Measurements from ENCODE around the gene MTHFSD.

MTHFSD gene, protein sequence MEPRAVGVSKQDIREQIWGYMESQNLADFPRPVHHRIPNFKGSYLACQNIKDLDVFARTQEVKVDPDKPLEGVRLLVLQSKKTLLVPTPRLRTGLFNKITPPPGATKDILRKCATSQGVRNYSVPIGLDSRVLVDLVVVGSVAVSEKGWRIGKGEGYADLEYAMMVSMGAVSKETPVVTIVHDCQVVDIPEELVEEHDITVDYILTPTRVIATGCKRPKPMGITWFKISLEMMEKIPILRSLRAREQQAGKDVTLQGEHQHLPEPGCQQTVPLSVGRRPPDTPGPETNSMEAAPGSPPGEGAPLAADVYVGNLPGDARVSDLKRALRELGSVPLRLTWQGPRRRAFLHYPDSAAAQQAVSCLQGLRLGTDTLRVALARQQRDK

DNA sequence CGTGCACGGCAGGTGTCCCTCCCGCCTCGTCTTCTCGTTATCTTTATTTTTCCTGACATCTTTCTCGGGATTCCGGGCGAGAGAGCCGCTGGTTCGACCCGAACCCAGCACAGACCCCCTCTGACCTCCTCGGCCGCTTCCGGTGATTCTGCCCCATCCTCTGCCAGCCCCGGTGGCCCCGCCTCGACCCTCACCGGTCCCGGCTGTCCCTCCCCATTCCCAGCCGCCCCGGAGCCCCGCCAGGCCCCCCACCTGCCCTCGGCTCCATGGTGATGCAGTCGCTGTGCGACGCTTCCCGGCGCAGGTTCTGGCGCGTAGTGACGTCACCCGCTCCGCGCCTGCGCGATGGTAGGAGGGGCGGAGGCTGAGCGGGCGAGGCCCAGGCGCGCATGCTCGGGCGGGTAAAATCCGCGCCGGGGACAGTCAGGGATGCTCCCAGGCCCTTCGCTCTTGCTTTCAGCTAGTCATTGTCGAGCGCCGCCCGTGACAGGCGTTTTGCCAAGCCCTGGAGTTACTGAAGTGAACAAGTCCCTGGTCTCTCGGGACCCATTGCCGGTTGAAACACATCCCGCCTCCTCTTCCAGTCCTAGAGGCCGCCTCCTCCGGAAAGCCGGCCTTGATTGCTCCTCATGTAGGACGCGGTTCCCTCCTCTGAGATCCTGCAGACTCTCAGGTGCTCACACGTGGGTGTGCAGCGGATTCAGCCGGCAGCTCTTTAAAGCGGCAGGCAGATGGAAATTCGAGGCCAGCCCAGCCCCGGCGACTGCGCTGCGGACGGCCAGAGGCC is at the start of gene MTHFSD:
Gene MTHFSD (minus strand): TSS at position 319 of the 787 bp plus-strand sequence. CDS start 51 bp downstream, at position 268.
- Histone ChIP-seq H3K27me3 (peaks cover 42% of the 10 kb centered on the region), H3K4me3 (ENCODE audit: low read depth in 1 of 2, low read length in 1 of 2) (peak within 1 kb of the TSS; percentile 82 to 95), H3K27ac (peak within 1 kb of the TSS; percentile 75), H3K4me1 (ENCODE audit: control insufficient read depth in 1 of 2, insufficient read depth in 1 of 2, low read depth in 1 of 2, low read length in 1 of 2) (peaks cover 13 to 16% of the 10 kb centered on the region in 2 experiments), H3K9me3 (no peaks in the 10 kb centered on the region), H3K36me3 (peaks cover 20% of the 10 kb centered on the region)
- TF ChIP-seq, protein P1, sequence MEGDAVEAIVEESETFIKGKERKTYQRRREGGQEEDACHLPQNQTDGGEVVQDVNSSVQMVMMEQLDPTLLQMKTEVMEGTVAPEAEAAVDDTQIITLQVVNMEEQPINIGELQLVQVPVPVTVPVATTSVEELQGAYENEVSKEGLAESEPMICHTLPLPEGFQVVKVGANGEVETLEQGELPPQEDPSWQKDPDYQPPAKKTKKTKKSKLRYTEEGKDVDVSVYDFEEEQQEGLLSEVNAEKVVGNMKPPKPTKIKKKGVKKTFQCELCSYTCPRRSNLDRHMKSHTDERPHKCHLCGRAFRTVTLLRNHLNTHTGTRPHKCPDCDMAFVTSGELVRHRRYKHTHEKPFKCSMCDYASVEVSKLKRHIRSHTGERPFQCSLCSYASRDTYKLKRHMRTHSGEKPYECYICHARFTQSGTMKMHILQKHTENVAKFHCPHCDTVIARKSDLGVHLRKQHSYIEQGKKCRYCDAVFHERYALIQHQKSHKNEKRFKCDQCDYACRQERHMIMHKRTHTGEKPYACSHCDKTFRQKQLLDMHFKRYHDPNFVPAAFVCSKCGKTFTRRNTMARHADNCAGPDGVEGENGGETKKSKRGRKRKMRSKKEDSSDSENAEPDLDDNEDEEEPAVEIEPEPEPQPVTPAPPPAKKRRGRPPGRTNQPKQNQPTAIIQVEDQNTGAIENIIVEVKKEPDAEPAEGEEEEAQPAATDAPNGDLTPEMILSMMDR (IDR thresholded peaks at IDR 0.05) = peak; percentile 26

DNA sequence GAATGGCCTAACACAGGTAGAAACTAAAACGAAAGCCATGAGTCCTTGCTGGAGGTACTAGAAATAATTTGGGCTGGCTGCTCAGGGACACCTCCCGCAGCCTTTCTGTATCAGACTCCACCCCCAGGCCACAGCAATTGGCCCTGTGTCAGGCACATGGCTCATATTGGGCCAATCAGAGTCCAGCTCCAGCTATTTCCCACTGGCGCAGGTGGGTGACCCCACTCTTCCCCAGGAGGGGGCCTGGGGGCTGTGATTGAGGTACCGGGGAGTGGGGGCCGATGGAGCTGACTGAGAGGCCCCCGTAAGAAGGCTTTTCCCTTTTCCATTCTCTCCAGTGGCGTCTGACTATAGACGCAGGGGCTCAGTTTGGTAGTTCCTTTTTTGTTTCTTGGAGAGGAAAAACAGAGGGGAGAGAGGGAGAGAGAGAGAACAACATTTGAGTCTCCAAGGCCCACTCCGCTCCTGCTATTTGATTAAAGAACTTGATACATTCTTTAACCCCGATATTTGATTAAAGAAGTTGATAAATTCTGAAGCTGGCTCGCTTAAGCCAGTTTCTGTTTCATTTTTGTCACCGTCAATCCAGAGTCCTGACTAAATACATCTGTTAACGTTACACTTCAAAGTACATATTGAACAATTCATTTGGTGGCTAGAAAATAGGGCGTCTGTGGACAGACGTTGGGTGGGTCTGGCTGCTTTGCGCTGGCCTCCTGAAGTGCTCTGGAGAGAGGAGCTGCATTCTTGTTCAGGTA is 49.6 kb upstream of the MTHFSD start:
- Histone ChIP-seq H3K4me3 (ENCODE audit: low read depth in 1 of 2, low read length in 1 of 2) (peak overlapping the region; percentile 44 to 46), H3K9me3 (no peaks in the 10 kb centered on the region), H3K4me1 (ENCODE audit: control insufficient read depth in 1 of 2, insufficient read depth in 1 of 2, low read depth in 1 of 2, low read length in 1 of 2) (no peaks in the 10 kb centered on the region), H3K27me3 (peaks cover 30% of the 10 kb centered on the region), H3K36me3 (no peaks in the 10 kb centered on the region), H3K27ac (no peak overlapping the region)
- TF ChIP-seq, protein P1 (IDR thresholded peaks at IDR 0.05) = no peak

DNA sequence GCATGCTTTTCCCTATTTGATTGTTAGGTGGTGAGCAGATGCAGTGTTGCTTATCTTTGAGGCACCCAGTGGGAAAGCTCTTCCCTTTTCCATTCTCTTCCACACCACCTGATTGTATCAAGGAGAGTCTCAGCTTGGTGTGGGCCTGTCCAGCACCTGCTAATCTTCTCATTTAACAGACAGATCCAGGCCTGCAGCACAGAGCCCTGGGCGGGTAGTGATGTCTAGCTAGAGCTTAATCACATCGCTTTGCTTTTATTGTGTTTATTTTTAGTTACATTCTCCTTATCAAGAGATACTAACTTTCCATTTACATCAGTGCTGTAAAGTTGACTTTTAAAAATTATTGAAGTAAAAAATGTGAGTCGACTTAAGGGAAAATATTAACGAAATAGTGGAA is 47.5 kb upstream of the MTHFSD start:
- peaks cover 45% of the 10 kb centered on the region for H3K27me3 ChIP-seq
- H3K4me3 ChIP-seq (ENCODE audit: low read depth in 1 of 2, low read length in 1 of 2) = no peak overlapping the region
- H3K9me3 ChIP-seq = no peaks in the 10 kb centered on the region
- no peak overlapping the region for H3K27ac ChIP-seq
- no peaks in the 10 kb centered on the region for H3K36me3 ChIP-seq
- TF ChIP-seq, protein P1 (IDR thresholded peaks at IDR 0.05) = no peak
- no peaks in the 10 kb centered on the region for H3K4me1 ChIP-seq (ENCODE audit: control insufficient read depth in 1 of 2, insufficient read depth in 1 of 2, low read depth in 1 of 2, low read length in 1 of 2)

DNA sequence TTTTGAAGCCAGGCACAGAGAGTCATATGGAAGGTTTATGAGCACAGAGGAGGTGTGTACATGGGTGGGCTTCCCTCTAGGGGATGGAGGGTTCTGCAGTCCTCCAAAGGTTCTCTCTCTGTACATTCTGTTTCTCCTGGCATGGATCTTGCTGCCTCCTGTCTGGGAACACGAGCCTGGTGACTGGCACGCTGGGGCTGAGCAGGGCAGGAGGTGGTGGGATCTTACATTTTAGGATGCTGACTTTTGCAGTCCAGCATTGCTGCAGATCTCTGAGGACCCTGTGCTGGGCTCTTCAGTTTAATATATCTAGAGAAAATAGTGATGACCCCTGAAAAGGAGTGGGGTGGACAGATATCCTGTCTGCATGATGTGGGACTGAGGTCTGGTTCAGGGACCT is 46.3 kb upstream of the MTHFSD start:
- TF ChIP-seq, protein P1 (IDR thresholded peaks at IDR 0.05) = no peak
- Histone ChIP-seq H3K36me3 (no peaks in the 10 kb centered on the region), H3K4me1 (ENCODE audit: control insufficient read depth in 1 of 2, insufficient read depth in 1 of 2, low read depth in 1 of 2, low read length in 1 of 2) (no peaks in the 10 kb centered on the region), H3K27ac (no peak overlapping the region), H3K27me3 (peaks cover 53% of the 10 kb centered on the region), H3K4me3 (ENCODE audit: low read depth in 1 of 2, low read length in 1 of 2) (no peak overlapping the region), H3K9me3 (no peaks in the 10 kb centered on the region)

Data from neutrophil (primary cell).